Liver (tissue), 9 donors: ENCODE data around the gene CHI3L2. TPM values are rescaled to one million over a fixed set of nuclear protein-coding genes. Genes with fewer than 3 reads are reported as not detected.

Source experiments
- DNase-seq: peaks from one replicate; pipeline ENCODE4 v3.0.0-alpha.2; 2017; ENCODE audit warnings: low spot score
- H3K27ac ChIP-seq, 2 donors: one replicate each; pipeline ENCODE4 v1.7.0; 2013; ENCODE audit warnings: inconsistent platforms in 2 of 2, low read length in 2 of 2, control low read depth in 1 of 2, low read depth in 1 of 2, mild to moderate bottlenecking in 1 of 2
- H3K27me3 ChIP-seq, 4 donors: one replicate each; pipeline versions ENCODE4 v1.6.1 to v1.7.0; 2013; ENCODE audit warnings: low read length in 3 of 4, inconsistent platforms in 1 of 4, mild to moderate bottlenecking in 1 of 4, moderate library complexity in 1 of 4; ENCODE audit not compliant: control insufficient read depth in 4 of 4, insufficient read depth in 4 of 4
- H3K36me3 ChIP-seq, 4 donors: one replicate each; pipeline versions ENCODE4 v1.6.1 to v1.7.0; 2013; ENCODE audit warnings: low read length in 3 of 4, mild to moderate bottlenecking in 3 of 4, low read depth in 1 of 4, moderate library complexity in 1 of 4; ENCODE audit not compliant: control insufficient read depth in 4 of 4, insufficient read depth in 3 of 4
- H3K4me1 ChIP-seq, 4 donors: one replicate each; pipeline versions ENCODE4 v1.6.1 to v1.7.0; 2013; ENCODE audit warnings: low read length in 3 of 4, mild to moderate bottlenecking in 3 of 4, moderate library complexity in 1 of 4; ENCODE audit not compliant: control insufficient read depth in 4 of 4, insufficient read depth in 4 of 4
- H3K4me3 ChIP-seq, 3 donors: one replicate each; pipeline versions ENCODE4 v1.6.1 to v1.7.0; 2013; ENCODE audit warnings: low read length in 3 of 3, control low read depth in 1 of 3, low read depth in 1 of 3, mild to moderate bottlenecking in 1 of 3
- H3K9ac ChIP-seq, 2 donors: one replicate each; pipeline ENCODE4 v1.7.0; 2013; ENCODE audit warnings: low read length in 2 of 2, mild to moderate bottlenecking in 2 of 2, moderate library complexity in 2 of 2, control low read depth in 1 of 2, low read depth in 1 of 2
- H3K9me3 ChIP-seq, 4 donors: one replicate each; pipeline versions ENCODE4 v1.6.1 to v1.7.0; 2013; ENCODE audit warnings: low read length in 3 of 4; ENCODE audit not compliant: control insufficient read depth in 4 of 4
- EGR1 ChIP-seq, 2 donors: IDR thresholded peaks; 2 replicates each; pipeline ENCODE4 v1.6.1; 2016 to 2018; ENCODE audit warnings: antibody characterized with exemption in 2 of 2, low read depth in 2 of 2
- FOXA1 ChIP-seq: IDR thresholded peaks from 2 replicates; pipeline ENCODE4 v1.6.1; 2016; ENCODE audit warnings: antibody characterized with exemption
- FOXA2 ChIP-seq: IDR thresholded peaks from 2 replicates; pipeline ENCODE4 v1.6.1; 2016; ENCODE audit warnings: antibody characterized with exemption
- GABPA ChIP-seq, 2 donors: IDR thresholded peaks in 1 of 2; conservative IDR thresholded peaks in 1 of 2; 2 replicates each; pipeline ENCODE4 v1.6.1; 2016; ENCODE audit warnings: antibody characterized with exemption in 2 of 2, mild to moderate bottlenecking in 1 of 2, moderate library complexity in 1 of 2
- HNF4A ChIP-seq, 2 donors: conservative IDR thresholded peaks; 2 replicates each; pipeline ENCODE4 v1.6.1; 2016; ENCODE audit warnings: antibody characterized with exemption in 2 of 2, mild to moderate bottlenecking in 2 of 2
- HNF4G ChIP-seq: IDR thresholded peaks from 2 replicates; pipeline ENCODE4 v1.6.1; 2016; ENCODE audit warnings: antibody characterized with exemption
- JUND ChIP-seq, 2 donors: IDR thresholded peaks; 2 replicates each; pipeline ENCODE4 v1.6.1; 2016; ENCODE audit warnings: antibody characterized with exemption in 2 of 2
- NR2F2 ChIP-seq: IDR thresholded peaks from 2 replicates; pipeline ENCODE4 v1.6.1; 2016; ENCODE audit warnings: antibody characterized with exemption
- RAD21 ChIP-seq, 2 donors: IDR thresholded peaks; 2 replicates each; pipeline ENCODE4 v1.6.1; 2016; ENCODE audit warnings: antibody characterized with exemption in 2 of 2, mild to moderate bottlenecking in 2 of 2
- RXRA ChIP-seq, 2 donors: IDR thresholded peaks; 2 replicates each; pipeline ENCODE4 v1.6.1; 2017 to 2018; ENCODE audit warnings: antibody characterized with exemption in 2 of 2, mild to moderate bottlenecking in 1 of 2
- SP1 ChIP-seq: IDR thresholded peaks from 2 replicates; pipeline ENCODE4 v1.6.1; 2018; ENCODE audit warnings: antibody characterized with exemption, mild to moderate bottlenecking
- TAF1 ChIP-seq: conservative IDR thresholded peaks from 2 replicates; pipeline ENCODE4 v1.6.1; 2016; ENCODE audit warnings: antibody characterized with exemption, mild to moderate bottlenecking
- YY1 ChIP-seq: IDR thresholded peaks from 2 replicates; pipeline ENCODE4 v1.6.1; 2016; ENCODE audit warnings: antibody characterized with exemption, mild to moderate bottlenecking
- WGBS: extraction: QIAGEN DNeasy Blood & Tissue Kit; methylation state at CpG from one replicate; pipeline ENCODE4 v1.1.7; 2013; 5-methylcytosine and 5-hydroxymethylcytosine counted together
- polyA plus RNA-seq, 2 donors: library from polyadenylated mRNA; stranded (reverse) in 1 of 2; unstranded in 1 of 2; fragments of 200-250 nt in 1 of 2; fragments of >200 nt in 1 of 2; fragmentation: Nextera tagmentation in 1 of 2; extraction: Ambion mirVana in 1 of 2; gene quantifications; one replicate each; pipeline versions ENCODE4 v1.2.1 to v1.2.3, GENCODE V29; 2013 to 2015
- total RNA-seq, 2 donors: library from RNA; depleted of rRNA; stranded (reverse); fragments of >200 nt; gene quantifications; one replicate each; pipeline ENCODE4 v1.2.3, GENCODE V29; 2014
- TF ChIP-seq, protein P1 (sequence below): fragments of 150-350 bp; IDR thresholded peaks from 2 replicates; pipeline ENCODE4 v1.5.1; 2017; ENCODE audit warnings: improper control_type of control experiment, low read depth, low read length; ENCODE audit not compliant: missing input control
- TF ChIP-seq, protein P2 (sequence below): IDR thresholded peaks from 2 replicates; pipeline ENCODE4 v1.6.1; 2016; ENCODE audit warnings: antibody characterized with exemption
- TF ChIP-seq, protein P3 (sequence below): IDR thresholded peaks from 2 replicates; pipeline ENCODE4 v1.6.1; 2016; ENCODE audit warnings: antibody characterized with exemption
- TF ChIP-seq, protein P4 (sequence below): IDR thresholded peaks from 2 replicates; pipeline ENCODE4 v1.6.1; 2016; ENCODE audit warnings: antibody characterized with exemption
- donor health status: healthy.
- donor health status: healthy.
- donor health status: healthy.
- donor health status: healthy.
- donor health status: healthy.

The CHI3L2 gene
- total and polyA plus RNA-seq, 4 donors: 0.07 to 0.32 (median 0.24) TPM

DNA sequence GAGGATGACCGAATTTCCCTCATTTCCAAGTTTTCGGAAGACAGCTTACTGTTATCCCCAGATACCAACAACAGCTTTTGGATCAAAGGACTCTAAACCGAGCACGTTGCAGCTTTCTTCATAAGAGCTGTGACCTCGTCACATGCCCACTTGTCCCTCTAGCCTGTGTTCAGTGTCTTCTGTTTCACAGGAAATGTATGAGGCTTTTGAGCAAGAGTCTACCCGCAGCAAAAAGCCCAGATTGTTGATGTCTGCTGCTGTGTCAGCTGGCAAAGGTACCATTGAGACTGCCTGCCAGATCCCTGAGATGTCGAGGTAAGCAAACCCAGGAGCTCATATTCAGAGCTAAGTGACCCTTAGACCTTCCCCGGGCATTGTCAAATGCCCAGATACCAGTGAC lies 24.1 kb downstream of the CHI3L2 start:
- Histone ChIP-seq H3K9ac (no peak overlapping the region), H3K4me1 (no peaks in the 10 kb centered on the region), H3K27ac (no peak overlapping the region), H3K36me3 (no peaks in the 10 kb centered on the region), H3K27me3 (no peaks in the 10 kb centered on the region), H3K9me3 (no peaks in the 10 kb centered on the region), H3K4me3 (no peak overlapping the region)
- 80% methylated on average over 8 of the region's 8 CpGs for WGBS
- TF ChIP-seq JUND (IDR thresholded peaks at IDR 0.05): no peak
- no peak for DNase-seq

DNA sequence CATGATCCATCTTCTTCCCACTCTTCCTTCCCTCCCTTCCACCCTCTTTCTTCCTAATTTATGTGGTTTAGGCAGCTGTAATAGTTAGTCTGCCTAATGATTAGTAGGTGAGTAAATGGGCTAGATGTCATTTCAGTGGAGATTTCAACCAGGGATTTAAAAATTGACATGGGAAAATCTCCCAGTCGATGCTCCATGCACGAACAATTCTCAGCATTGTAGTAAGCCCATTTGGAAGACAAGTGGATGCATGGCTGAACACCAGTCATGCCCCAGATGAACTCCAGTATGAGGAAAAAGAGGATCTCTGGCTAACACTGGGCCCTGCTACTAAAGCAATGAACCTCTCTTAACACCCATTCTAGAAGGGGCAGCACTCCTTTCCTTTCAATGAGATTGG lies 25.3 kb downstream of the CHI3L2 start:
- no peak for TF ChIP-seq FOXA2
- H3K27me3 ChIP-seq: peaks cover 0 to 4% (median 0%) of the 10 kb centered on the region in 4 donors
- no peaks in the 10 kb centered on the region for H3K4me1 ChIP-seq
- no peak for DNase-seq
- no peaks in the 10 kb centered on the region for H3K36me3 ChIP-seq
- no peaks in the 10 kb centered on the region for H3K9me3 ChIP-seq
- no peak overlapping the region for H3K9ac ChIP-seq
- no peak overlapping the region for H3K27ac ChIP-seq
- 95% methylated on average over 2 of the region's 2 CpGs for WGBS
- H3K4me3 ChIP-seq: no peak overlapping the region

DNA sequence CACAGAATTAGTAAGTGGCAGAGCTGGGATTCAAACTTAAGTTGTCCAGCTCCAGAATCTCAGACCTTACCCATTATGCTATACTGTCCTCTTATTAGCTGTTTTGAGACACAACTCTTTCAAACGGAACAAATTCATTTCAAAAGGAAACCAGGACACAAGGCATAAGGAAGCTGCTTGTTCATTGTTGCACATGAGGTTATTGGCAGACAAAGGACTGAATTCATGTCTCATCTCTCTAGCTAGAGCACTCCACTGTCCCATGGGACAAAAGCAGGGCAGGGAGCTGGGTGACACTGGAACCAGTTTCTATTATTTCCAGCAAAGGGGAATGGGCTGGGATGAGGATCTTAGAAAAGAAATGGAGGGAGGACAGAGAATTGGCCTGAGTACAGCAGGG lies 26.4 kb downstream of the CHI3L2 start:
- TF ChIP-seq RAD21 (IDR thresholded peaks at IDR 0.05): no peak
- TF ChIP-seq, protein P1, sequence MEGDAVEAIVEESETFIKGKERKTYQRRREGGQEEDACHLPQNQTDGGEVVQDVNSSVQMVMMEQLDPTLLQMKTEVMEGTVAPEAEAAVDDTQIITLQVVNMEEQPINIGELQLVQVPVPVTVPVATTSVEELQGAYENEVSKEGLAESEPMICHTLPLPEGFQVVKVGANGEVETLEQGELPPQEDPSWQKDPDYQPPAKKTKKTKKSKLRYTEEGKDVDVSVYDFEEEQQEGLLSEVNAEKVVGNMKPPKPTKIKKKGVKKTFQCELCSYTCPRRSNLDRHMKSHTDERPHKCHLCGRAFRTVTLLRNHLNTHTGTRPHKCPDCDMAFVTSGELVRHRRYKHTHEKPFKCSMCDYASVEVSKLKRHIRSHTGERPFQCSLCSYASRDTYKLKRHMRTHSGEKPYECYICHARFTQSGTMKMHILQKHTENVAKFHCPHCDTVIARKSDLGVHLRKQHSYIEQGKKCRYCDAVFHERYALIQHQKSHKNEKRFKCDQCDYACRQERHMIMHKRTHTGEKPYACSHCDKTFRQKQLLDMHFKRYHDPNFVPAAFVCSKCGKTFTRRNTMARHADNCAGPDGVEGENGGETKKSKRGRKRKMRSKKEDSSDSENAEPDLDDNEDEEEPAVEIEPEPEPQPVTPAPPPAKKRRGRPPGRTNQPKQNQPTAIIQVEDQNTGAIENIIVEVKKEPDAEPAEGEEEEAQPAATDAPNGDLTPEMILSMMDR: no peak
- no peak for TF ChIP-seq HNF4A (conservative IDR thresholded peaks at IDR 0.05)
- TF ChIP-seq JUND (IDR thresholded peaks at IDR 0.05): no peak
- TF ChIP-seq RXRA (IDR thresholded peaks at IDR 0.05): no peak
- no peak for TF ChIP-seq NR2F2
- no peak for TF ChIP-seq FOXA1
- TF ChIP-seq FOXA2: no peak
- TF ChIP-seq SP1: no peak
- TF ChIP-seq, protein P2, sequence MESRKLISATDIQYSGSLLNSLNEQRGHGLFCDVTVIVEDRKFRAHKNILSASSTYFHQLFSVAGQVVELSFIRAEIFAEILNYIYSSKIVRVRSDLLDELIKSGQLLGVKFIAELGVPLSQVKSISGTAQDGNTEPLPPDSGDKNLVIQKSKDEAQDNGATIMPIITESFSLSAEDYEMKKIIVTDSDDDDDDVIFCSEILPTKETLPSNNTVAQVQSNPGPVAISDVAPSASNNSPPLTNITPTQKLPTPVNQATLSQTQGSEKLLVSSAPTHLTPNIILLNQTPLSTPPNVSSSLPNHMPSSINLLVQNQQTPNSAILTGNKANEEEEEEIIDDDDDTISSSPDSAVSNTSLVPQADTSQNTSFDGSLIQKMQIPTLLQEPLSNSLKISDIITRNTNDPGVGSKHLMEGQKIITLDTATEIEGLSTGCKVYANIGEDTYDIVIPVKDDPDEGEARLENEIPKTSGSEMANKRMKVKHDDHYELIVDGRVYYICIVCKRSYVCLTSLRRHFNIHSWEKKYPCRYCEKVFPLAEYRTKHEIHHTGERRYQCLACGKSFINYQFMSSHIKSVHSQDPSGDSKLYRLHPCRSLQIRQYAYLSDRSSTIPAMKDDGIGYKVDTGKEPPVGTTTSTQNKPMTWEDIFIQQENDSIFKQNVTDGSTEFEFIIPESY: no peak
- TF ChIP-seq, protein P3, sequence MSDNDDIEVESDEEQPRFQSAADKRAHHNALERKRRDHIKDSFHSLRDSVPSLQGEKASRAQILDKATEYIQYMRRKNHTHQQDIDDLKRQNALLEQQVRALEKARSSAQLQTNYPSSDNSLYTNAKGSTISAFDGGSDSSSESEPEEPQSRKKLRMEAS: no peak
- TF ChIP-seq HNF4G: no peak
- TF ChIP-seq YY1: no peak
- TF ChIP-seq, protein P4, sequence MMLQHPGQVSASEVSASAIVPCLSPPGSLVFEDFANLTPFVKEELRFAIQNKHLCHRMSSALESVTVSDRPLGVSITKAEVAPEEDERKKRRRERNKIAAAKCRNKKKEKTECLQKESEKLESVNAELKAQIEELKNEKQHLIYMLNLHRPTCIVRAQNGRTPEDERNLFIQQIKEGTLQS: no peak
- TF ChIP-seq GABPA (IDR thresholded peaks at IDR 0.05 in 1 of 2, conservative IDR thresholded peaks at IDR 0.05 in 1 of 2): no peak
- no peak for TF ChIP-seq EGR1 (IDR thresholded peaks at IDR 0.05; ENCODE audit: low read depth in 2 of 2)
- no peak for TF ChIP-seq TAF1
- 81% methylated on average over 1 of the region's 1 CpG for WGBS
- no peak for DNase-seq

More for the DNA sequence above, 26.4 kb downstream of the CHI3L2 start:
- H3K4me1 ChIP-seq: no peaks in the 10 kb centered on the region
- no peak overlapping the region for H3K27ac ChIP-seq
- H3K9me3 ChIP-seq: no peaks in the 10 kb centered on the region
- no peak overlapping the region for H3K9ac ChIP-seq
- H3K27me3 ChIP-seq: peaks cover 0 to 4% (median 0%) of the 10 kb centered on the region in 4 donors
- H3K4me3 ChIP-seq: no peak overlapping the region
- no peaks in the 10 kb centered on the region for H3K36me3 ChIP-seq
